Stimulated activated naive CD8-positive, alpha-beta T cell treated with anti-CD3 and anti-CD28 coated beads, Interleukin-15, amount 100 ng/mL, for 72 hours (primary cell): ENCODE results near the gene PPIL6.

Experiments used
- ATAC-seq: fragments of 150-1000 bp; cut with Tn5 transposase; 2 replicates; pipeline ENCODE4 v1.10.0; 2021; ENCODE audit warnings: mild to moderate bottlenecking, moderate library complexity
- DNase-seq, 2 donors: peaks; one replicate each; pipeline ENCODE4 v3.0.0; 2021 to 2022
- H3K27ac Mint-ChIP-seq, 2 donors: one replicate each; pipeline ENCODE4 v1.8.0; 2022; ENCODE audit warnings: mild to moderate bottlenecking in 2 of 2, mixed read lengths in 2 of 2, moderate library complexity in 2 of 2
- H3K27me3 Mint-ChIP-seq: one replicate; pipeline ENCODE4 v1.8.0; 2022; ENCODE audit warnings: mixed read lengths
- H3K4me1 Mint-ChIP-seq: one replicate; pipeline ENCODE4 v1.8.0; 2022; ENCODE audit warnings: mild to moderate bottlenecking, mixed read lengths
- H3K4me3 Mint-ChIP-seq, 2 donors: one replicate each; pipeline ENCODE4 v1.8.0; 2022; ENCODE audit warnings: mild to moderate bottlenecking in 2 of 2, mixed read lengths in 2 of 2, moderate library complexity in 1 of 2
- H3K9me3 Mint-ChIP-seq, 2 donors: one replicate each; pipeline ENCODE4 v1.8.0; 2022; ENCODE audit warnings: mixed read lengths in 2 of 2

Gene PPIL6

DNA sequence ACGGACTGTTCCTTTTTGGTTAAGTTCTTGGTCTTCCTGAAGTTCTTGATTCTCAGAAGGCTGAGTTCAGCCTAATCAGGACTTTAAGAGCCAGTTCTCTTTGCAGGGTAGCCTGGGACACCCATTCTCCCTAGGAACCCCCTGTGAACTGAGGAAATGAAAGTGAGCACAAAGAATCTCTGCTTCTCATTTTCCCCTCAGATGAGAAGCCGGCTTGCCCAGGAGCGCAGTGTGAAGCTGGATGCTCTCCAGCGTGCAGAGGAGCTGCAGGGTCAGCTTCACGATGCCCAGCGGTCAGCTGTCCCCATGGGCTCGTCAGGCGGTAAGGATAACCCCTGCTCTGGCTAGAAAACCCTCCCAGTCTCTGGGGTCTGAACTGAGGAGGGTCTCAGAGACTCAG lies 92.2 kb downstream of the PPIL6 start:
- peaks cover 0 to 5% of the 10 kb centered on the region in 2 donors for H3K9me3 Mint-ChIP-seq
- DNase-seq, result no peak

DNA sequence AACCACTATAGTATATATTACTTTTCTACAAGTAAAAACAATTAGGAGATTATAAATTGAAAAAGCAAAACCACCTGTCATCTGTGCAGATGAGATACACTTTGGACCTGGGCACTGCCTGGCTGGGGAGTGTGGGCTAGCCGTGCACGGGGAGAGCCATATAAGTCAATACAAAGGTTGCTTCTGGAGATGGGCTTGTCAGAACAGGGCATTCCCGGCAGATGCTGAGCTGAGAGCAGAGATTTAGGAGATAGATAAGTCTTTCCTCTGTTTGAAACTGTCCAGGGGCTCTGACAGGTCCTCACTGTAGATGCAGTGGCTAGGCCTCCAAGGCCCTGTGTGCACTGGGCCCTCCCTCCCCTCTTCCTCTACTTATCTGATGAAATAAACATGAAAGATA lies 92.6 kb downstream of the PPIL6 start:
- Mint-ChIP-seq H3K27me3 (no peaks in the 10 kb centered on the region), H3K27ac (no peak overlapping the region), H3K4me1 (peaks cover 10% of the 10 kb centered on the region), H3K9me3 (peaks cover 0 to 5% of the 10 kb centered on the region in 2 donors), H3K4me3 (no peak overlapping the region)
- ATAC-seq (peak; percentile 50), DNase-seq (no peak)

More for the DNA sequence above, 92.2 kb downstream of the PPIL6 start:
- Mint-ChIP-seq H3K4me3 (no peak overlapping the region), H3K4me1 (peaks cover 10% of the 10 kb centered on the region), H3K27ac (no peak overlapping the region), H3K27me3 (no peaks in the 10 kb centered on the region)
- ATAC-seq, result peak; percentile 13

DNA sequence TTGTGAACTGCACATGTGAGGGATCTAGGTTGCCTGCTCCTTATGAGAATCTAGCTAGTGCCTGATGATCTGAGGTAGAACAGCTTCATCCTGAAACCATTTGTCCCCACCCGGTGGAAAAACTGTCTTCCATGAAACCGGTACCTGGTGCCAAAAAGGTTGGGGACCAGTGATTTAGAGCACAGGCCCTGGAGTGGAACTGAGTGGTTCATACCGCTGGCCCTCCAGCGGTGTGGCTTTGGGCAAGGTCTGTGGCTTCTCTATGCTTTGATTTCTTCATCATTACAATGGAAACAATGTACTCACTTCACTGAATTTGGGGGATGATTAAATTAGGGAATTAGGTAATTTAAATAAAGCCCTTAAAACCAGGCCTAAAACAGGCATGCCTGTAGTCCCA lies 94.4 kb downstream of the PPIL6 start:
- no peak for DNase-seq
- H3K27me3 Mint-ChIP-seq, result no peaks in the 10 kb centered on the region
- ATAC-seq, result no peak
- H3K4me1 Mint-ChIP-seq, result peaks cover 2% of the 10 kb centered on the region
- no peak overlapping the region for H3K4me3 Mint-ChIP-seq
- peak overlapping the region in 1 of 2 donors; percentile 27 for H3K27ac Mint-ChIP-seq
- peaks cover 0 to 3% of the 10 kb centered on the region in 2 donors for H3K9me3 Mint-ChIP-seq

DNA sequence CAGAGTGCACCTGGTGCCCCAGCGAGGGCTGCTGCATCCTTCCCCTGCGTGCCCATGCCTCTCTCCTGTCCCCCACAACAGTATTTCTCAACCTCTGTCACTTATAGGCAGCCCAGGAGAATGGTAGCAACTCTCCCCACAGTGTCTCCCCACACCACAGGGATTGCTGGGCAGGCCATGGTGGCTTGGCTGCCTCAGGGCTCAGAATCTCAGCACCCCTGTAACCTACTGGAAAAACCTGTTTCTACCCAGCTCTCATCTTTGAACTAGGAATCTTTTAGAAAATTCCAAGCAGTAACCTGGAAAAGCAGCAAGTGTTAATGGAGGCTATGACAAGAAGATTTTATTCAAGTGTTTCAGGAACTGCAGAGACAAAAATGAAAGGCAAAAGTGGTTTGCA lies 96.2 kb downstream of the PPIL6 start:
- H3K9me3 Mint-ChIP-seq, result no peaks in the 10 kb centered on the region
- no peaks in the 10 kb centered on the region for H3K27me3 Mint-ChIP-seq
- H3K4me1 Mint-ChIP-seq, result no peaks in the 10 kb centered on the region
- ATAC-seq (no peak), DNase-seq (no peak)
- H3K27ac Mint-ChIP-seq, result no peak overlapping the region
- no peak overlapping the region for H3K4me3 Mint-ChIP-seq

- H3K27me3 Mint-ChIP-seq, result no peaks in the 10 kb centered on the region
- H3K4me1 Mint-ChIP-seq, result no peaks in the 10 kb centered on the region
- no peak overlapping the region for H3K4me3 Mint-ChIP-seq
- H3K9me3 Mint-ChIP-seq, result no peaks in the 10 kb centered on the region
- peak overlapping the region in 1 of 2 donors; percentile 83 for H3K27ac Mint-ChIP-seq
- DNase-seq, result no peak
- ATAC-seq, result no peak
These were observed 96.9 kb downstream of the PPIL6 start for GRCh38 chr6:109343518-109343917.

DNA sequence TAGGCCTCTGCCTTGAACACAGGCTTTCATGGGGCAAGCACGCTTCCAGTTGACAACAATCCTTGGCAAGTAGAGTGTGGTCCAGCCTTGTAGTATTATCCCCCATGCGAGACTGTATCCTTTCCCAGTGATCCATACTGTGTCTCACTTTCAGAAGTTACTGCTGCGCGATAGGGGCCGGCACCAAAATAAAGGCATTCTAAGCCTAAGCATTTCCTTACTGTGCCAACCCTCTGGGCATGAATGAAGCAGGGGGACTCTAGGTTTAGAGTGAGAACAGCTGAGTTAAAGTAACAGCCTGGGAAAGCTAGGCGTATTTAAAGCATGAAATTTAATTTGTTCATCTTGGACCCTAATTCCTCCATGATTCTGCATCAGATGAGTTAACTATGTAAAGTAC lies 97.5 kb downstream of the PPIL6 start:
- no peak overlapping the region for H3K4me3 Mint-ChIP-seq
- no peaks in the 10 kb centered on the region for H3K27me3 Mint-ChIP-seq
- no peak for DNase-seq
- no peak for ATAC-seq
- no peaks in the 10 kb centered on the region for H3K9me3 Mint-ChIP-seq
- H3K4me1 Mint-ChIP-seq, result no peaks in the 10 kb centered on the region
- no peak overlapping the region for H3K27ac Mint-ChIP-seq

DNA sequence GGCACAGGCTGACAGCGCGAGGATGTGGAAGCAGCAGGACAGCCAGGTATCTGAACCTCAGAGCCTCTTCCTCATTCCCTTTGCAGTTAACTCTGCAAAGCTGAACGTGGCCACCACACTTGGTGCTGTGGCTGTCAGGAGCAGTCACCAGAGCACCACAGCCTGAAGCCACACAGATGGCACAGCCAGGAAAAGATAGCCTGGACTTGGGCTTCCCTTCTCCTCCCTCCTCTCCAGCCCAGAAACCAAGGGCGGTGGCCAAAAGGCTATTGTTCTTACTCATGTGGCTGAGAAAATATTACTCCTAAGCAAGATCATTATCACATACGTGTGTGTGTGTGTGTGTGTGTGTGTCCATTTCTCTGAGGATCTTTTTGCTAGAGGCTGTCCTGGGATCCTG lies 97.9 kb downstream of the PPIL6 start:
- Mint-ChIP-seq H3K9me3 (no peaks in the 10 kb centered on the region), H3K27ac (no peak overlapping the region), H3K4me3 (no peak overlapping the region), H3K27me3 (no peaks in the 10 kb centered on the region), H3K4me1 (no peaks in the 10 kb centered on the region)
- ATAC-seq (no peak), DNase-seq (no peak)

DNA sequence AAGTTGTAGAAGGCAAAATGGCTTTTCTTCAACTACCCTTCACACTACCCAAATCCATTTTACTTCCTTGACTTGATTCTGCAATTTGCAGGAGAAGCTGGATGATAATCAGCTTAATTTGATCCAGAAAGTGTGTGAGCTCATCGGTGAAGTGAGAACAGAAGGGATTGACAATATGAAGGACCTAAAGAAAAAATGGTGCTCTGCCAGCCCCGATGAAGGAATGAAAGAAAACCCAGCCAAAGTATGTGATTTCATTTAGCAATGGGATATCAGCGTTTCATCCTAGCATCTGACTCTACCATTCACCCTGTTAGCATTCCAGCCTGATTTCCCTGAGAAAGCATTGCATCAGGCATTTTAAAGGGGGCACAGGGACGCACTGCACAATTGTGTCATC lies 99.6 kb downstream of the PPIL6 start:
- peaks cover 5% of the 10 kb centered on the region for H3K4me1 Mint-ChIP-seq
- DNase-seq, result no peak
- H3K9me3 Mint-ChIP-seq, result no peaks in the 10 kb centered on the region
- no peak overlapping the region for H3K27ac Mint-ChIP-seq
- no peaks in the 10 kb centered on the region for H3K27me3 Mint-ChIP-seq
- no peak overlapping the region for H3K4me3 Mint-ChIP-seq
- ATAC-seq, result no peak
